GM10266 (cell line): Measurements from ENCODE around the gene PRR15.

Source experiments
- DNase-seq: peaks from one replicate; pipeline ENCODE4 v3.0.0; 2012; ENCODE audit errors: extremely low spot score
- CTCF ChIP-seq: IDR thresholded peaks from 2 replicates; pipeline ENCODE4 v1.5.1; 2012; ENCODE audit warnings: mild to moderate bottlenecking, low read depth; ENCODE audit not compliant: control insufficient read depth, insufficient read depth; ENCODE audit errors: missing control alignments

Gene PRR15

DNA sequence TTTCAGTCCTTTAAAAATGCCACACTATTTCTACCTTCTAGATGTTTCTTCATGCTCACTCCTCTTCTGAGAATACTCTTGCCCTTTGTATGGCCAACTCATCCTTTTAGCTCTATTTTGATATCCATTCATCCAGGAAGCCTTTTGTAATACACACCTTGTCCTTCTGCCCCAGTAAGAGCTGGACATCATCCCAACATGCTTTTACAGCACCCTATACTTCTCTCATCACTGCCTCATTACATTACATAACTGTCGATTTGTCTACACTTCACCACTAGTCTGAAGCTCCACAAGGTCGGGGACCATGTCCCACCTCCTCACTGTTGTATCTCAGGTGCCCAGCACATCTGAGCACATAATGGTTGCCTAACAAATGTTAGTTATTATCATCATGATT lies 29.2 kb downstream of the PRR15 start:
- TF ChIP-seq CTCF = no peak
- DNase-seq = no peak

DNA sequence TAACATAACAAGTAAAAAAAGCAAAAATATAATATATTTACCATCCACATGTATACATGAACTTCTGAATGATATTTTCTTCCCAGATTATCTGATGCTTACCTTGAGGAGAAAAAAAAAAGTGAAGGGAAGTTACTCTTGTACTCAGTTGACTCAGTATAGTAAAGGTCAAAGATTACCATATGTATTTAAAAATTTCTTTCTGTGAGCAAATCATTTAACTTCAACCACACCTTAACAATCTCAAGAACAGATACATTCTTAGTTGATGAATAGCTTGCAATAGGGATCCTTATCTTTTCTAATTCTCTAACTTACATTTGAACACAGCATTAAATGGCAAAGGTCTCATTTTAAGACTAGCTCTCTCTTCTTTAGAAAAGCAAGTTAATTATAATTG lies 29.8 kb downstream of the PRR15 start:
- DNase-seq = no peak
- TF ChIP-seq CTCF = no peak

DNA sequence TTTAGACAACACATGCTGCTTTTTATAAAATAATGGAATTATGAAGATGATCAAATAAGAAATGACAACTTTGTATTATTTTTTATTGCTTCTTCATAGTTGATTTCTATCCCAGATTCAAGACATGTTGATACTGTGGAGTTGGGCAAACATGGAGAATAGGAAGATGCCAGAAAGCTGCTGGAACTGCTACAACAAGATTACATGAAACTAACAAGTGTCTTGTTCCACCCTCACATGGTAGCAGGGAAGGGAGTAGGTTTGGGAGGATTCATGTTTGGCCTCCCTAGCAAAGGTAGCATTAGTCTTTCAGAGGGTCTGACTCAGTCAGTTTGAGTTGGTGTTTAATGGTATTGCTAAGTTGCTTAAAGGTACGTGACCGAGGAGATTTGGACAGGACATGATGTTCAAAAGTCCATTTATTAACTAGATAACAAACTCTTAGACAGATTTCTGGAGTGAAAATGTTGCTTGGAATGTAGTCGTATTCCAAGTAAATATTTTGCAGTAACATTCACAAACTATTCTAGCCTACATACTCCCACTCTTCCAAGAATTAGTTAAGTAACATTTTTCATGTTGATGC lies 33.1 kb downstream of the PRR15 start:
- no peak for TF ChIP-seq CTCF
- DNase-seq = no peak

DNA sequence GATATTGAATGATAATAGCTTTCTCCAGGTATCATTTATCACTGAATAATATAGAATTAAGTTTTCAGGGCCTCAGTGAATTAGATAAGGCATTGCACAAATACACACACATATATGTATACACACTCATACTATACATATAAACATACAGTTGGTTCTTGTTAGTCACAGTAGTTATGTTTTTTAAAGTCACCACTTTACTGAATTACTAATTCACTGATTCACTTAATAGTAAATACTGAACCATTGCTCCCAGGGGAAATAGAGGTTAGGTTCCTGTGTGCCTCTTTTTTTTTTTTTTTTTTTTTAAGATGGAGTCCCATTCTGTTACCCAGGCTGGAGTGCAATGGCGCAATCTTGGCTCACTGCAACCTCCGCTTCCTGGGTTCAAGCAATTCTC lies 33.6 kb downstream of the PRR15 start:
- TF ChIP-seq CTCF = no peak
- DNase-seq = no peak

- TF ChIP-seq CTCF = no peak
- no peak for DNase-seq
These were observed 34.5 kb downstream of the PRR15 start for GRCh38 chr7:29598137-29598536.

DNA sequence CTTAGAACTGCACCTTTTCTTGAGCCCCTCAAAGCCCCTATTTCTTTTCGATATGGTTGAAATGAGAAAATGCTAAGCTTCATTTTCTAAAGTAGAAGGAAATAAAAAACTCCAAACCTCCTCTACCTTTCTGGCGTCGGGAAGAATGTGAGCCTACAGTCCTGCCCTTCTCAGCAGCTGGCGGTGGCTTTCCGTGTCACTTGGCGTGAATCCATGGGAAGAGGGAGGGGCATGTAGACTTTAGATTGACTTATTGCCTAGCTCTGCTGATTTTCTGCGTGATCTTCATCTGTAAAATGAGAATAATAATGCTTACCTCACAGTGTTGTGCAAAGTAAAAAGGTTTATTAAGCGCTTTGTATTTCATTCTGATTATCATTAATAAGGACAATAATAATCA lies 35.0 kb downstream of the PRR15 start:
- no peak for DNase-seq
- no peak for TF ChIP-seq CTCF

GRCh38 chr7:29599026-29599425 lies 35.4 kb downstream of the PRR15 start:
- DNase-seq = no peak
- no peak for TF ChIP-seq CTCF
